Natural killer cell treated with Interleukin-12 subunit alpha and Interleukin-12 subunit beta and Interleukin-15 and Interleukin-18, amount 100 ng/mL, for 72 hours (primary cell): Measurements from ENCODE around the gene QRICH2. TPM values are rescaled to one million over a fixed set of nuclear protein-coding genes. Genes with fewer than 3 reads are reported as not detected.
"Not testable (repeated sequence)": the region's sequence is repeated elsewhere in the genome, so short reads cannot be mapped to it uniquely, and the experiment has no call there.

ENCODE experiments used
- ATAC-seq, 2 donors: fragments of 150-1000 bp; cut with Tn5 transposase in 1 of 2; sonication (Bioruptor Pico), chemical (Tn5 transposase) in 1 of 2; 2 replicates each; pipeline ENCODE4 v1.10.0; 2021
- DNase-seq: peaks from one replicate; pipeline ENCODE4 v3.0.0; 2022; ENCODE audit warnings: low spot score
- H3K27ac Mint-ChIP-seq, 2 donors: 1 replicate in 1 of 2; 2 replicates in 1 of 2; pipeline ENCODE4 v1.8.0; 2022; ENCODE audit warnings: mixed read lengths in 2 of 2, mild to moderate bottlenecking in 1 of 2, moderate library complexity in 1 of 2
- H3K27me3 Mint-ChIP-seq, 2 donors: 1 replicate in 1 of 2; 2 replicates in 1 of 2; pipeline ENCODE4 v1.8.0; 2022; ENCODE audit warnings: mixed read lengths in 2 of 2
- H3K36me3 Mint-ChIP-seq: one replicate; pipeline ENCODE4 v1.8.0; 2022; ENCODE audit warnings: mixed read lengths
- H3K4me1 Mint-ChIP-seq, 2 donors: 1 replicate in 1 of 2; 2 replicates in 1 of 2; pipeline ENCODE4 v1.8.0; 2022; ENCODE audit warnings: low read depth in 2 of 2, mixed read lengths in 2 of 2, mild to moderate bottlenecking in 1 of 2
- H3K4me3 Mint-ChIP-seq: one replicate; pipeline ENCODE4 v1.8.0; 2022; ENCODE audit warnings: mixed read lengths
- H3K9me3 Mint-ChIP-seq: 2 replicates; pipeline ENCODE4 v1.8.0; 2022; ENCODE audit warnings: mixed read lengths
- total RNA-seq, 2 donors: library from RNA; stranded (reverse); gene quantifications; one replicate each; pipeline ENCODE4 v1.2.3, GENCODE V29; 2022

QRICH2 gene
- total RNA-seq, 2 donors from 2014 or later, result 4.1 to 5.9 TPM

- H3K9me3 Mint-ChIP-seq, result no peaks in the 10 kb centered on the region
- H3K4me1 Mint-ChIP-seq, result peaks cover 34 to 61% of the 10 kb centered on the region in 2 donors
- DNase-seq (no peak), ATAC-seq (no peak)
- no peak overlapping the region for H3K4me3 Mint-ChIP-seq
- no peaks in the 10 kb centered on the region for H3K27me3 Mint-ChIP-seq
- H3K36me3 Mint-ChIP-seq, result peaks cover 7% of the 10 kb centered on the region
- H3K27ac Mint-ChIP-seq, result peak overlapping the region in 1 of 2 donors; percentile 98
Observed at GRCh38 chr17:76236603-76237002, 71.5 kb downstream of the QRICH2 start.

GRCh38 chr17:76235883-76236282 is 72.2 kb downstream of the QRICH2 start:
- ATAC-seq (no peak), DNase-seq (no peak)
- peak overlapping the region; percentile 92 for H3K4me3 Mint-ChIP-seq
- H3K27ac Mint-ChIP-seq, result peak overlapping the region; percentile 97 to 98
- no peaks in the 10 kb centered on the region for H3K27me3 Mint-ChIP-seq
- peaks cover 7% of the 10 kb centered on the region for H3K36me3 Mint-ChIP-seq
- no peaks in the 10 kb centered on the region for H3K9me3 Mint-ChIP-seq
- H3K4me1 Mint-ChIP-seq, result peaks cover 28 to 55% of the 10 kb centered on the region in 2 donors

- Mint-ChIP-seq H3K4me3 (peak overlapping the region; percentile 92), H3K4me1 (peaks cover 29 to 57% of the 10 kb centered on the region in 2 donors), H3K27me3 (no peaks in the 10 kb centered on the region), H3K27ac (peak overlapping the region; percentile 97 to 98), H3K9me3 (no peaks in the 10 kb centered on the region), H3K36me3 (peaks cover 8% of the 10 kb centered on the region)
- DNase-seq (no peak), ATAC-seq (peak; percentile 89 to 91)
Observed at GRCh38 chr17:76234354-76234679, 73.8 kb downstream of the QRICH2 start.

GRCh38 chr17:76233588-76234353 is 74.3 kb downstream of the QRICH2 start:
- peaks cover 28 to 57% of the 10 kb centered on the region in 2 donors for H3K4me1 Mint-ChIP-seq
- no peaks in the 10 kb centered on the region for H3K9me3 Mint-ChIP-seq
- peak overlapping the region; percentile 97 to 98 for H3K27ac Mint-ChIP-seq
- H3K4me3 Mint-ChIP-seq, result peak overlapping the region; percentile 92
- peaks cover 14% of the 10 kb centered on the region for H3K36me3 Mint-ChIP-seq
- no peaks in the 10 kb centered on the region for H3K27me3 Mint-ChIP-seq
- ATAC-seq (peak; percentile 8 to 34), DNase-seq (no peak)

GRCh38 chr17:76232342-76232741 is 75.7 kb downstream of the QRICH2 start:
- H3K4me1 Mint-ChIP-seq, result peaks cover 28 to 50% of the 10 kb centered on the region in 2 donors
- peaks cover 20% of the 10 kb centered on the region for H3K36me3 Mint-ChIP-seq

GRCh38 chr17:76226749-76227148 is 81.3 kb downstream of the QRICH2 start:
- not testable (repeated sequence) for H3K9me3 Mint-ChIP-seq, H3K27me3 Mint-ChIP-seq, H3K4me3 Mint-ChIP-seq, H3K27ac Mint-ChIP-seq, ATAC-seq, DNase-seq
- Mint-ChIP-seq H3K36me3 (peaks cover 14% of the 10 kb centered on the region), H3K4me1 (peaks cover 15 to 19% of the 10 kb centered on the region in 2 donors)

More at GRCh38 chr17:76232342-76232741, 75.7 kb downstream of the QRICH2 start:
- H3K27ac Mint-ChIP-seq, result peak overlapping the region; percentile 59 to 98
- no peak overlapping the region for H3K4me3 Mint-ChIP-seq
- ATAC-seq (no peak), DNase-seq (no peak)
- H3K9me3 Mint-ChIP-seq, result no peaks in the 10 kb centered on the region
- H3K27me3 Mint-ChIP-seq, result peaks cover 0 to 3% of the 10 kb centered on the region in 2 donors

GRCh38 chr17:76225373-76226086 is 82.5 kb downstream of the QRICH2 start:
- H3K27me3 Mint-ChIP-seq, H3K4me3 Mint-ChIP-seq, H3K9me3 Mint-ChIP-seq, DNase-seq, ATAC-seq, H3K27ac Mint-ChIP-seq: not testable (repeated sequence)
- peaks cover 12 to 16% of the 10 kb centered on the region in 2 donors for H3K4me1 Mint-ChIP-seq
- peaks cover 14% of the 10 kb centered on the region for H3K36me3 Mint-ChIP-seq

Other genes with a start within 250 kb of the QRICH2 start
- gene SRP68, start 235.8 kb downstream of the QRICH2 start, total RNA-seq, result 10 to 100 TPM; 96.2 to 98.4 TPM
- under 1 TPM; 0.21 to 0.75 TPM for gene GALR2, start 233.5 kb downstream of the QRICH2 start, total RNA-seq
- gene ZACN, start 229.1 kb downstream of the QRICH2 start, total RNA-seq, result 1 to 10 TPM in 1 of 2 donors, under 1 TPM in 1; 0.52 to 1.4 TPM
- 100 to 1,000 TPM; 134 to 163 TPM for gene EXOC7, start 204.5 kb downstream of the QRICH2 start, total RNA-seq
- gene FOXJ1, start 167.0 kb downstream of the QRICH2 start, total RNA-seq, result under 1 TPM; 0.48 to 0.95 TPM
- 100 to 1,000 TPM in 1 of 2 donors, 10 to 100 TPM in 1; 46.6 to 124 TPM for gene RNF157, start 67.8 kb downstream of the QRICH2 start, total RNA-seq
- gene UBALD2, start 42.9 kb downstream of the QRICH2 start, total RNA-seq, result 100 to 1,000 TPM; 216 to 262 TPM
- gene PRPSAP1, start 45.6 kb upstream of the QRICH2 start, total RNA-seq, result 10 to 100 TPM; 45.0 to 57.4 TPM
- 10 to 100 TPM; 13.9 to 14.5 TPM for gene SPHK1, start 76.3 kb upstream of the QRICH2 start, total RNA-seq
- gene UBE2O, start 144.9 kb upstream of the QRICH2 start, total RNA-seq, result 10 to 100 TPM; 46.7 to 66.9 TPM
- under 1 TPM in 1 of 2 donors, not detected in 1; 0.78 TPM for gene AANAT, start 159.3 kb upstream of the QRICH2 start, total RNA-seq
- gene RHBDF2, start 193.1 kb upstream of the QRICH2 start, total RNA-seq, result 100 to 1,000 TPM; 156 to 234 TPM
- 1 to 10 TPM; 1.0 to 2.9 TPM for gene CYGB, start 229.4 kb upstream of the QRICH2 start, total RNA-seq
- under 1 TPM in 1 of 2 donors, not detected in 1; 0.78 TPM for gene PRCD, start 231.8 kb upstream of the QRICH2 start, total RNA-seq